Glomerular endothelial cell (primary cell): ENCODE data around the gene LSP1. TPM values are rescaled to one million over a fixed set of nuclear protein-coding genes. Genes with fewer than 3 reads are reported as not detected.
"Not testable (repeated sequence)": the region's sequence is repeated elsewhere in the genome, so short reads cannot be mapped to it uniquely, and the experiment has no call there.

ENCODE experiments used
- DNase-seq: peaks from one replicate; pipeline ENCODE4 v3.0.0-alpha.2; 2011; ENCODE audit warnings: low read depth, low spot score; ENCODE audit errors: extremely low read depth
- total RNA-seq: library from RNA; depleted of rRNA; stranded (reverse); fragments of >200 nt; gene quantifications from 2 replicates; pipeline ENCODE4 v1.2.3, GENCODE V29; 2015

LSP1 gene
- total RNA-seq, 1 donor from 2014 or later = 1.1 TPM

DNA sequence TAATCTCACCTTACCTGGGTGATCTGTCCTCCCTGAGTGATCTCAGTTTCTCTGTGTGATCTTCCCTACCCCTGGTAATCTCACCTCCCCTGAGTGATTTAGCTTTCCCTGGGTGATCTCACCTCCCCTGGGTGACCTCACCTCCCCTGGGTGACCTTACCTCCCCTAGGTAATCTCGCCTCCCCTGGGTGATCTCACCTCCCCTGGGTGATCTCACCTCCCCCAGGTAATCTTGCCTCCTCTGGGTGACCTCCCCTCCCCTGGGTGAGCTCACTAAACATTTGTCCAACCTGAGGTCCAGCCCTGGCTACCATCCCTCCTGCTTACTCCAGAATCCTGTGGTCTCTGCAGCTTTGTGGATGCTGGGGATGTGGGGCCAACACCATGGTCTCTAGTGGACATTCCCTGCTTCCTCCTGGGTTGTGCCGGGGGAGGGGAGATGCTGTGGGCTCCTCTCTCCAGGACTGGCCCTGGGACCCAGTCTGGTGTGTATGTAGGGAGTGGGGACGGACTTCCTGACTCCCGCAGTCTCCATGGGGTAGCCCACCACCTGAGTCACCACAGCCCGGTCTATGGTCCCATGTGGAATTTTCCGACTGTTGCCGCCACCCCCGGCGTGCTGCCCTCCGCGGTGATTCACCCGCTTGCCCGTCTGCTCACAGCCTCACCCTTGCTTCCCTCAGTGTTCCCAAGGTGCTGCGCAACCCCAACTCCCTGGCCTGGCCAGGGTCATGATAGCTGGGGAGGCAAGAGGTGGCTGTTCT, 9.9 kb downstream of the LSP1 start:
- no peak for DNase-seq

DNA sequence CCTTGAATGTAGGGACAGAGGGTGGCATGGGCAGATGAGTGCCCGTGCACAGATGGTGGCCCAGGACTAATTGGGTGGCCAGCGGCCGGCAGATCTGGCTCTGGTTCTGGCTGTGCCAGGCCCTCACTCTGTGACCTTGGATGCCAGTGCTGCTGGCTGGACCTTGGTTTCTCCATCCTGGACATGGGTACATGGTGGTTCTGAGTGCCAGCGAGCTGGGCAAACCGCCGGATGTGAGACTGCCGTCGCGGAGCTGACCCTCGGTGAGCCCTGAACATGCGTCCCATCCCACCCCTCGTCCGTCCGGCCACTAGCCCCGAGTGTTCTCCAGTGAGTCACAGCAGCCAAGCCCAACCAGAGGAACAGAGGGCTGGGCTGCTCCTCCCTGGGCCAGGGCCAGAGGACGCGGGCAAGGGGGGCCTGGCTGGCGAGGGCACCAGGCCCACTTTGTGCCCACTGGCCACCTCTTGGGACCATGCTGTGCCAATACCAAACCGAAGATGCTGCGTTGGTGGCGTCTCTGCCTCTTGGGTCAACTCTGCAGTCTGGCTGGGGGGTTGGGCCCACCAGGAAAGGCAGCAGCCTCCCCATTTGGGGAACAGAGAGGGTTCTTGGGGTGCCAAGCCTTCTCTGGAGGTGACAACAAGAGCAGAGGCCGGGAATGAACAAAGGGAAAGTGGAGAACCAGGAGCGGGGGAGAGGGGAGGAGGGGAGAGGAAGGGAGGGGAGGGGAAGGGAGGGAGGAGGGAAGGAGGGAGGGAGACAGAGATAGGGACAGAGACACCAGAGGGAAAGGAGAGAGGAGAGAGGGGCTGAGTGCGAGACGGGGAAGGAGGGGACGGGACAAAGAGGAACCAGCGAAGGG, 10.7 kb downstream of the LSP1 start:
- DNase-seq = no peak

DNA sequence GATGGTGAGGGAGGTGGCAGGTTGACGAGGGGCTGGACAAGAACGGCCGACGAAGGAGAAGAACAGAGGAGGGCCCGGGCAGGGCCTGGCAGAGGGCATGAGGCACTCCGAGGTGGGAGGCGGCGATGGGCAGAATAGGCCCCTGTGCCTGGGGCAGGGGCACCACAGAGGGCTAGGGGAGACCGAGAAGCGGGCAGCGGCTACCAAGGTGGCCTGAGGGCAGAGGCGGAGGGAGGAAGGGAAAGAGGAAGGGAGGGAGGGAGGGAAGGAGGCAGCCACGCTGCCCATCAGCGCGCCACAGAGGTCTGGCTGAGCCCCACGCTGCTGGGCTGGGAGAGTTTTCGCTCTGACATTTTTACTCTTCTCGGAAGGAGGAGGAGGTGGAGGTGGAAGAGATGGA, 11.3 kb downstream of the LSP1 start:
- no peak for DNase-seq

DNA sequence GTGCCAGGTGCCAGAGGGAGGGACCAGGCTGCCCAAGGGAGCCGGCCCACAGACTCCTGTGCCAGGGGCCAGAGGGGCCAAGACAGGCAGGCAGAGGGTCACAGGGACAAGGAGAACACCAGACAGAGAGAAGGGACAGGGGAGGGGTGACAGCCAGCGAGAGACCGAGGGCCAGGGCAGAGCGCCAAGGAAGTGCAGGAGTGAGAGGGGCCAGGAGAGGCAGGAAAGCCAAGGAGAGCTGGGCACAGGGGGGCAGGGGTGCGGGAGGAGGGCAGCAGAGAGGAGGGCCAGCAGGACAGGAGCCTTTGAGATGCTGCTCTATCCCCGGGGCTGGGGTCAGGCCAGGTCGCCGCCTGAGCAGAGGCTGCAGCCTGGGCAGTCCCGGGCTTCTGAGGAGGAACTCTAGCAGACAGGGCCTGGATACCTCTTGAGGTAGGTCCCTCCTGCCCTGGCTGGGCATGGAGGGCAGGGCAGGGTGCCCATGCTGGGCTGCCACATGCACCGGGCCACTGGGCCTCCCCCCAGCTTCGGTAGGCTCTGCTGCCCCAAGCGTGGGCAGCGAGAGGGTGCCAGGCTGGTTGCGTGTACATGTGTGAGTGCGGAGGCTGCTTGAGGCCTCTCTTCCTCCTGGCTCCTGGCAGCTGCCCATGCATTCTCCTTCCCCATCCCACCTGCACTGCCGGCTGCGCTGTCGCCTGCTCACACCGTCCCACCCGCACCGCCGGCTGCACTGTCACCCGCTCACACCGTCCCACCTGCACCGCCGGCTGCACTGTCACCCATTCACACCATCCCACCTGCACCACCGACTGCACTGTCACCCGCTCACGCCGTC, 12.2 kb downstream of the LSP1 start:
- no peak for DNase-seq

DNA sequence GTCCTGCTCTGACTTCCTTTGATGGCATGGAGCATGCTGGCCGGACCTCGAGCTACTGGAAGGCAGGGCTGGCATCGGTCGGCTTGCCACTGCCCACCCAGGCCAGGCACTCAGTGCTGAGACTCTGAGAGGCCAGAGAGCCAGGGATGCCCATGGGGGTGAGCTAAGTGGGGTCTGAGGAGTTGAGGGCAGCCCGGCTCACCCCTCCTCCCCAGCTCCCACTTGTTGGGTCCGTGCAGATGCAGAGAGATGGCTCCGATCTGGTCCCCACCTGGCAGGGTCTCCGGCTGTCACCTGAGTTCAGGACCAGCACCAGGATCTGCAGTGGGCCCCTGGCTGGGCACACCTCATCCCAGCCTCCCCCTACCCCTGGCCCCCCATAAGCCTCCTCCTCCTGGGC, 13.3 kb downstream of the LSP1 start:
- DNase-seq = no peak

DNA sequence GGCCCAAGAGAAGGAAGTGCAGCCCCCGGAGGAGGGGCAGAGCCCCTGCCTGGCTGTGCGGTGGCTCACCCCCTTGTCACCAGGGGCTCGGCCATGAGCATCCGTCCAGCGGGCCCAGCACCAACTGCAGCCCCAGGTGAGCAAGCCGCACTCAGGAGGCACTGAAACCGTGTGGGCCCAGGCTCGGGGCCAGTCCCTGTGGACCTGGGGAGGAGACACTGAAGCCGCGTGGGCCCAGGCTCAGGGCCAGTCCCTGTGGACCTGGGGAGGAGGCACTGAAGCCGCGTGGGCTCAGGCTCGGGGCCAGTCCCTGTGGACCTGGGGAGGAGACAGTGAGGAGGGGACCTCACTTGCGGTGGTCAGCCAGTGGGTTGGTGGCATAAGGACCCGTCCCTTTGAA, 13.9 kb downstream of the LSP1 start:
- DNase-seq = no peak

DNA sequence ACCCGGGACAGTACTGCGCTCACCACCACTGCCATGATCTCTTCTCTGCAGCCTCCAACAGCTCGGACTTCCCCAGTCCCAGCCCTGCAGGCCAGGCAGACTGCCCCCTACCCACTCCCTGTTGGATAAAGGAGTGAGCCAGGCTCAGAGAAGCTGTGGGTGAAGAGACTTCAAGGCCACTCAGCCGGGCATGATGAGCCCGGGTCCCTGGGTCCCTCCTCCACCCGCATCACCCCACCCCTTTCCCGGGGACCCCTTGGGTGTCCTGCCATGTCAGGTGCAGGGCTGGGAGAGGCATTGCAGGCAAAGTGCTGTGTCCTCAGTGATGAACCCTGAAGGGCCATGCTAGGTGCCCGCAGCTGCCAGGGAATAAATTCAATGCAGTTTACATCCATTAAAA, 14.5 kb downstream of the LSP1 start:
- no peak for DNase-seq

DNA sequence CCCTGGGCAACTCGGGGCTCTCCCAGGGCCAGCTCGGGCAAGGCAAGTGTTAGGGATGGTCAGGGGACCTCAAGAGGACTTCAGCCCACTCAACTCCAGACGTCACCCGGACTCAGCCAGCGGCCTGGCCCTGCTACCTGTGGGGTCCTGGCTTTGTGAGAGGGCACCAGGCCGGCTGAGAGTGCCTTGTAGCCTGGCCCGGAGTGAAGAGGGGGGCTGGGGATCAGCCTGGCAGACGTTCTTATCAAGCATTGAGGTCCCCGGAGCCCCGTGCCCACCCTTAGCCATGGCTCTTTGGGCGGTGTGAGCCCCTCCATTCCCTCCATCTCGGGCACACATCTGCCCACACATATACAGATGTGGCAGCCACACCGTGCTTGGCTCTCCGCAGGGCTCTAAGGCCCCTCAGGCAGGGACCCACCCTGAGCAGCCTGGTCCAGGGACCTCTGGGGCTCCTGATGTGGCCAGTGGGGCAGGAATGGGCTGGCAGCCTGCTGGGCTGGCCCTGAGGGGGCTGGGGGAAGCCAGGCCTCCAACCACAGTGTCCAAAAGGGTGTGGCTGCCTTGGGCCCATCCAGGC, 15.3 kb downstream of the LSP1 start:
- DNase-seq = no peak

DNA sequence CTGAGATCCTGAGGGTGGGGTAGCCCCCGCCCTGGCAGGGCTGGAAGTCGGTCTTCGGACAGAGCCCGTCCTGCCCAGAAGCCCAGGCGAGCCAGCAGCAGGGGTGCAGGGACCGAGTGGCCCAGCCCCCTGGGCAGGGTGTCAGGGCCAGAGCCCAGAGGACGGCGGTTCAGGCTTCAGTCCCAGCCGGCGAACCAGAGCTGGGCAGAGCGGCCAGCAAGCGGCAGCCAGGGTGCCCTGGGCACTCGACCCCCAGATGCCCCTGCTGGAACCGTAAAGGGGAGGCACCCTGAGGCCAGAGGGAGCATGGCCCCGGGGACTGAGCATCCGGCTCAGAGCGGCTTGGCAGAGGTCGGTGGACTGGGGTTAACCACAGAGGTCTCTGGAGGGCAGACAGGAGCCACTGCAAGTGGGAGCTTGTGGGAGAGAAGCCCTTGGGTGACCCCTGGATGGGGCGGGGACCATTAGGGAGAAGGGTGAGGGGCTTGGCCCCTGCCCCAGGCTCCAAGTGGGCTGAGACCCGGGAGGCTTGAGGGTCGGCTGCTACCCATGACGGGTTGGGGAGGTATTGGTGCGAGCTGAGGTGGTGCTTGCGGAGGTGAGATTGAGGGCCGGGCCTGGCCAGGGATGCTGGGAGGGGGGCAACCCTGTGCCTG, 15.9 kb downstream of the LSP1 start:
- DNase-seq = no peak

DNA sequence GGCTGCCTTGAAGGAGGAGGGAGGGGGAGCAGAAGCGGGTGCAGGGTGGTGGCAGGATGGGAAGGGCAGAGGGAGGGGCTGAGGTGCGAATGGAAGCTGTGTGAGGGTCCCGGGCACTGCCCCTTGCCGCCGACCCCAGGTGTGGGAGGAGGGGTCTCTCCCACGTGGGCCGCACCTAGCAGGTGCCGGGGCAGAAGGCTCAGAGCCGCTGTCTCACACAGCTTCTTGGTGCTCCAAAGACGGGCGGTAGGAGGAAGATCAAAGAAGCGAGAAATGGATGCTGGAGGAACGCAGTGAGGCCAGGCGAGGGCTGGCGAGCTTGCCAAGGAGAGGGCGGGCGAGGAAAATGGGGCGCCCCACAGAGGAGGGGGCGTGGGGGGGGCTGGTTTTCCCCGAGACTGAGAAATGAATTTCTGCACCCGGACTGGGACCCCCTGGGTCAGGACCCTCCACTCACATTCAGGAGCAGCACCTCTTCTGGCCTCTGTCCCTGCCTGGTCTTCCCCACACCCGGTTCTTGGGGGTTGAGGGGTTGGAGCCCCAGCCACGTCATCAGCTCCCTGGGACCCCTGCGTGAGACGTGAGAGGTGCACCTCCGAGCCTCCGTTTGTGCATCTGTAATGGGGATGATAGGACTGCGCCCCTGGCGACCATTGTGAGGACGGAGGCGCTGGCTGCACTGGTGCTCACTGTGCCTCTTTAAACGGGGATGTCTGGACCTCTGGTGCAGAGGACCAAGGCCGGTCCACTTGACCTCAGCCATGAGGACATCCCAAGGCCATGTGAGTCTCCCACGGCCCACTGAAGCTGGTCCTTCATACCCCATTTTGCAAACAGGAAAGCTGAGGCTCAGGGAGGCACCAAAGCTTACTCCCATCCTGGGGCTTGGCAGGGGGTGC, 16.8 kb downstream of the LSP1 start:
- DNase-seq = no peak

DNA sequence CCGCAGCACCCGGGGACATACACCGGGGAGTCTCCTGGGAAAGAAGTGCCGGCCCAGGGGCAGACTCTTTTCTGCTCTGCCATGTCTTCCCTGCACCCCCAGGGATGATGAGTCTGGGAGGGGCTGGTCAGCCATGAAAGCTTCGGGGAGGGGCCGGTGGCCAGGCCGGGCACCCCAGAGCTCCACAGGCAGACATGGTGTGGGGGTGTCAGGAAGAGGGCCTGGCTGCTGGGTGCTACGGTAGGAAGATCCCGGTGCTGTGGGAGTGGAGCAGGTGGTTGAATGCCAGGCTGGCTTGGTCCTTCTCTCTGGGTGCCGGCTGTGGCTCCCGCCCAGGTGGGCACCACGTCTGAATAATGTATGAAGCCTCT, 17.4 kb downstream of the LSP1 start:
- DNase-seq = no peak

DNA sequence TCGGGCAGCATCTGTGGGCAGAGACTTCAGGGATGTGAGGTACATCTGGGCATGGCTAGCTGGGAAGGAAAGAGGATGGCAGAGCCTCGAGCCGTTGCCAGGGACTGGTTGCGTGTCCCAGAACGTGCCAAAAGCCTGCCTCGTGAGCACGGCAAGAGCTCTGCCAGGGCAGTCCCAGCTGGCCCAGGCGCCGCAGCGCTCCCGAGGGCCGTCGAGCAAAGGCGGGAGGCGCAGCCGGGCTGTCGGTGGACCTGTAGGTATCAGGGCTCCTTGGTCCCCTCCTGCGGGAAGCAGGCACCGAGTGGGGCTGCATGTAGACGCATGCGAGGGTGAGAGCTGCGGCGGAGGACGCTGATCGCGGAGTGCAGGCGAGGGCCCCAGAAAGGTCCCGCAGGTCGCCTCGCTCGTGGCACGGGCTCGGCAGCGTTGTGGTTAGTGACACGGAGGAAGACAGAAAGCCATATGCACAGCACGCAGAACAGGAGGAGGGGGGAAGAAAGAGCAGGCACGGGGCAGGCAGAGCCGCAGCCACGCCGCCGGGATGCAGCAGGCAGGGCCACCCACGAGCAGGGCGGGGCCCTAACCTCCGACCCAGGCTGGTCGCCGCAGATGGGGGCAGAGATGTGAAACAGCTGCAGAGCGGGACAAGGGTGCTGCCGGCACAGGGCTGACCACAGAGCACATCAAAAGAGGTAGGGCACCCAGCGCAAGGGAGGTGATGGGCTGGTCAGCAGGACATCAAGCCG, 18.0 kb downstream of the LSP1 start:
- DNase-seq = no peak

DNA sequence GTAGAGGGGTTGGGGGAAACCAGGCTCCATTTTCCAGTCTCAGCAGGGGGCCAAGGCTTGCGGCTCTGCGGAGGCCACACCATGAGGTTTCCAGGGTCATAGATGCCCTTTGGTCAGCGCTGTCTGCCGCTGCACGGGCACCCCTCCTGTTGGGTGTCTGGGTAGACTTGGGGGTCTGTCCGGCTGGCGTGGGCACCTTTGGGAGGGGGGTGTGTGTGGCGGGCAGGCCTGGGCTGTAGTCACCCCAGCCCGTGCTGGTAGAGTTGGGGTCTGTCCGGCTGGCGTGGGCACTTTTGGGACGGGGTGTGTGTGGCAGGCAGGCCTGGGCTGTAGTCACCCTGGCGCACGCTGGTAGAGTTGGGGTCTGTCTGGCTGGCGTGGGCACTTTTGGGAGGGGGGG, 18.6 kb downstream of the LSP1 start:
- no peak for DNase-seq

DNA sequence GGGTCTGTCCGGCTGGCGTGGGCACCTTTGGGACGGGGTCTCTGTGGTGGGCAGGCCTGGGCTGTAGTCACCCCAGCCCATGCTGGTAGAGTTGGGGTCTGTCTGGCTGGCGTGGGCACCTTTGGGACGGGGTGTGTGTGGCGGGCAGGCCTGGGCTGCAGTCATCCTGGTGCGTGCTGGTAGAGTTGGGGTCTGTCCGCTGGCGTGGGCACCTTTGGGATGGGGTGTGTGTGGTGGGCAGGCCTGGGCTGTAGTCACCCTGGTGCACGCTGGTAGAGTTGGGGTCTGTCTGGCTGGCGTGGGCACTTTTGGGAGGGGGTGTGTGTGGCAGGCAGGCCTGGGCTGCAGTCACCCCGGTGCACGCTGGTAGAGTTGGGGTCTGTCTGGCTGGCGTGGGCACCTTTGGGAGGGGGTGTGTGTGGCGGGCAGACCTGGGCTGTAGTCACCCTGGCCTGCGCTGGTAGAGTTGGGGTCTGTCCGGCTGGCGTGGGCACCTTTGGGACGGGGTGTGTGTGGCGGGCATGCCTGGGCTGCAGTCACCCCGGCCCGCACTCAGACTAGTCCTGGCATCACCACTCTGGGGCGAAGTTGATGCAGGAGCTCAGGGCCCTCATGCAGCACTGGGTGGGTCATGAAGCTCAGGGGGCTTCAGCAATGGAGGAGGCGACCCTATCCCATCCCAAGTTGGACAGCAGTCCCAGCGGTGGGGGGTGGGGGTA, 19.5 kb downstream of the LSP1 start:
- DNase-seq = no peak

DNA sequence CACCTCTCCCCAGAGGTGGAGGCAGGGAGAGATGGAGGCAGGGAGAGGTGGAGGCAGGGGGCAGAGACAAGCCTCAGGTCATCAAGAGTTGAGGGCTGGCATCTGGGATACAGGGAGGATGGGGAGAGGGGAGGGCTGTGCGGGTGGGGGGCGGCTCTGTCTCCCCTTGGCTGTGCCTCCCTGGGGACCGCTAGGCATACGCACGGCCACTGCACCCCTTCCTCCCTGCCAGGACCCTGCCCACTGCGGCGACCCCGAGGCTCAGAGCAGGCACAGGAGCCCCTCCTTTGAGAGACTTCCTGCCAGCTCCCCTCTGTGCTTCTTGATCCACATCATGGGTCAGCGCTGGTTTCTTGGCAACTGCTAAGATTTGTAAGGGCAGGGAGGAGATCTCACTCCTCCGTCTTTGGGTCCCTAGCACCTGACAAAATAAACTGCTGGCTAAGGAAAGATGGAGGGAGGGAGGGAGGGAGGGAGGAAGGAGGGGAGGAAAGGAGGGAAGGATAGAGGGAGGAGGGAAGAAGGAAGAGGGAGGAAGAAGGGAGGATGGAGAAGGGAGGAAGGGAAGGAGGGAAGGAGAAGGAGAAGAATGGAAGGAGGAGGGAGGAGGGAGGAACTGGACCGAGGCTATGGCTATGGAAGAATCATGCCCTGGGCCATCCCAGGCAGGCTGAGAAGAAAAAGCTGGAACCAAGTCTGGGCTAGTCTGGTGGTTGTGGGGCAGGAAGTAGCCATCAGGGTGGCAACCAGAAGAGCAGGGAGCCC, 20.3 kb downstream of the LSP1 start:
- no peak for DNase-seq

DNA sequence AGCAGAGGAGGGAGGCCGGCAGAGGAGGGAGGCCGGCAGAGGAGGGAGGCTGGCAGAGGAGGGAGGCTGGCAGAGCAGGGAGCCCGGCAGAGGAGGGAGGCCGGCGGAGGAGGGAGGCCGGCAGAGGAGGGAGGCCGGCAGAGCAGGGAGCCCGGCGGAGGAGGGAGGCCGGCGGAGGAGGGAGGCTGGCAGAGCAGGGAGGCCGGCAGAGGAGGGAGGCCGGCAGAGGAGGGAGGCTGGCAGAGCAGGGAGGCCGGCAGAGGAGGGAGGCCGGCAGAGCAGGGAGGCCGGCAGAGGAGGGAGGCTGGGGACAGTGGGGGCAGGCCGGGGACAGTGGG, 20.9 kb downstream of the LSP1 start:
- not testable (repeated sequence) for DNase-seq

DNA sequence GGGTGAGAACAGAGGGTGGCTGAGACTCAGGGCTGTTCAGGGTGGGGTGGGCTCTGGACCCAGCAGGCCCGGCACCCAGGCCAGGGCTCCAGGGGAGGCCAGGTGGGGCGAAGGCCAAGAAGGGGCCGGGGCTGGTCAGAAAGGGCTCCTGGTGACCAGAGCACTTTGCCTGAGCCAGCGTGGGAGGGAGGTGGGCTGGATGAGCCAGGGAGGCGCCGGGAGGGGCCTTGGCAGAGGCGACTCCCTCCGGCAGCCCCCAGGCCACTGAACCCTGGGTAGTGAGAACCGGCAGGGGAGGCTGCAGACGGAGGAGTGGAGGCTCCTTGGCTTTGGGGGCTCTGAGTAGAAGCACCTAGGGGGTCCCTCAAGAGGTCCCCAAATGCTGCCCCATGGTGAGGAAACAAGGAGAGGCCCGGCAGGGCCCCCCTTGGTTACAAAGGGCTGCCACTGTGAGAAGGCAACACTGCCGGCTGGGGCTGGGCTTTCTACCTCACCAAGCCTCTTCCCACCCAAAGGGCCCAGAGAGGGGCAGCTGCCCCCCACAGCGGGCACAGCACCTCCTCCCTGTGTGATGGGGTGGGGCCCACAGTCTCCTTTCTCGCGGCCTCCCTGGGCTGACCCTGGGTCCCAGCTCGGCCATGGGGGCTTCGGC, 21.7 kb downstream of the LSP1 start:
- not testable (repeated sequence) for DNase-seq
